Osteocyte (in vitro differentiated cells): Measurements from ENCODE around the gene ZYG11B. TPM values are rescaled to one million over a fixed set of nuclear protein-coding genes. Genes with fewer than 3 reads are reported as not detected.
"Not testable (repeated sequence)": the region's sequence is repeated elsewhere in the genome, so short reads cannot be mapped to it uniquely, and the experiment has no call there.

Source experiments
- DNase-seq: peaks from one replicate; pipeline ENCODE4 v3.0.0; 2021; ENCODE audit warnings: mixed read lengths; ENCODE audit not compliant: unreplicated experiment; ENCODE audit errors: extremely low spot score
- H3K27ac Mint-ChIP-seq: one replicate; pipeline ENCODE4 v1.8.0; 2021; ENCODE audit warnings: mild to moderate bottlenecking, mixed read lengths; ENCODE audit not compliant: unreplicated experiment
- H3K27me3 Mint-ChIP-seq: one replicate; pipeline ENCODE4 v1.8.0; 2021; ENCODE audit warnings: mixed read lengths; ENCODE audit not compliant: unreplicated experiment
- H3K36me3 Mint-ChIP-seq: one replicate; pipeline ENCODE4 v1.8.0; 2021; ENCODE audit warnings: mixed read lengths; ENCODE audit not compliant: unreplicated experiment
- H3K4me1 Mint-ChIP-seq: one replicate; pipeline ENCODE4 v1.8.0; 2021; ENCODE audit warnings: mixed read lengths; ENCODE audit not compliant: unreplicated experiment
- H3K4me3 Mint-ChIP-seq: one replicate; pipeline ENCODE4 v1.8.0; 2021; ENCODE audit warnings: mild to moderate bottlenecking, moderate library complexity, mixed read lengths; ENCODE audit not compliant: unreplicated experiment
- H3K9me3 Mint-ChIP-seq: one replicate; pipeline ENCODE4 v1.8.0; 2021; ENCODE audit warnings: mixed read lengths; ENCODE audit not compliant: unreplicated experiment
- total RNA-seq: library from RNA; stranded (reverse); gene quantifications from 2 replicates; pipeline ENCODE4 v1.2.1, GENCODE V29; 2021
- TF ChIP-seq, protein P1 (sequence below): fragments of 200-600 bp; sonication (generic); IDR thresholded peaks from 2 replicates; pipeline ENCODE4 v1.5.0; 2021; ENCODE audit warnings: antibody characterized with exemption, mild to moderate bottlenecking, moderate library complexity

The ZYG11B gene
- total RNA-seq, 1 donor from 2014 or later, result 34.3 TPM

DNA sequence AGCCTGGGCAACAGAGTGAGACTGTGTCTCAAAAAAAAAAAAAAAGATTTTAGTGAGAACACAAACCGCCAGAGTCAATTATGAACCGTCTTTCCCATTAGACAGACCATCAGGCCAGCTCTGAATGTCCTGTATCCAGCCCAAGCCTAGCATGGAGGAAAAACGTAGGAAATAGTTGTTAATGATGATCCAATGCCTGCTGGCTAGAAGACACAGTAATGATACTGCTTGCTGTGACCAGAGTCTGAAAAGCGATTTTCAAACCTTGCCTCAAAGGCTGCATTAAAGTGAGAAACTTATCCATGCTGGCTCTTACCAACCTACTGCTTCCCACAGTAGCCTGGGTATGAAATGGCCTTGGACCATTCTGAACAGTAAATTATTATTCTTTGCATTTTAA lies 45.1 kb upstream of the ZYG11B start:
- no peak for DNase-seq
- H3K27me3 Mint-ChIP-seq, result no peaks in the 10 kb centered on the region
- no peak overlapping the region for H3K4me3 Mint-ChIP-seq
- TF ChIP-seq, protein P1, sequence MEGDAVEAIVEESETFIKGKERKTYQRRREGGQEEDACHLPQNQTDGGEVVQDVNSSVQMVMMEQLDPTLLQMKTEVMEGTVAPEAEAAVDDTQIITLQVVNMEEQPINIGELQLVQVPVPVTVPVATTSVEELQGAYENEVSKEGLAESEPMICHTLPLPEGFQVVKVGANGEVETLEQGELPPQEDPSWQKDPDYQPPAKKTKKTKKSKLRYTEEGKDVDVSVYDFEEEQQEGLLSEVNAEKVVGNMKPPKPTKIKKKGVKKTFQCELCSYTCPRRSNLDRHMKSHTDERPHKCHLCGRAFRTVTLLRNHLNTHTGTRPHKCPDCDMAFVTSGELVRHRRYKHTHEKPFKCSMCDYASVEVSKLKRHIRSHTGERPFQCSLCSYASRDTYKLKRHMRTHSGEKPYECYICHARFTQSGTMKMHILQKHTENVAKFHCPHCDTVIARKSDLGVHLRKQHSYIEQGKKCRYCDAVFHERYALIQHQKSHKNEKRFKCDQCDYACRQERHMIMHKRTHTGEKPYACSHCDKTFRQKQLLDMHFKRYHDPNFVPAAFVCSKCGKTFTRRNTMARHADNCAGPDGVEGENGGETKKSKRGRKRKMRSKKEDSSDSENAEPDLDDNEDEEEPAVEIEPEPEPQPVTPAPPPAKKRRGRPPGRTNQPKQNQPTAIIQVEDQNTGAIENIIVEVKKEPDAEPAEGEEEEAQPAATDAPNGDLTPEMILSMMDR, result no peak
- H3K4me1 Mint-ChIP-seq, result peaks cover 4% of the 10 kb centered on the region
- peaks cover 3% of the 10 kb centered on the region for H3K36me3 Mint-ChIP-seq
- H3K9me3 Mint-ChIP-seq, result no peaks in the 10 kb centered on the region
- H3K27ac Mint-ChIP-seq, result no peak overlapping the region

DNA sequence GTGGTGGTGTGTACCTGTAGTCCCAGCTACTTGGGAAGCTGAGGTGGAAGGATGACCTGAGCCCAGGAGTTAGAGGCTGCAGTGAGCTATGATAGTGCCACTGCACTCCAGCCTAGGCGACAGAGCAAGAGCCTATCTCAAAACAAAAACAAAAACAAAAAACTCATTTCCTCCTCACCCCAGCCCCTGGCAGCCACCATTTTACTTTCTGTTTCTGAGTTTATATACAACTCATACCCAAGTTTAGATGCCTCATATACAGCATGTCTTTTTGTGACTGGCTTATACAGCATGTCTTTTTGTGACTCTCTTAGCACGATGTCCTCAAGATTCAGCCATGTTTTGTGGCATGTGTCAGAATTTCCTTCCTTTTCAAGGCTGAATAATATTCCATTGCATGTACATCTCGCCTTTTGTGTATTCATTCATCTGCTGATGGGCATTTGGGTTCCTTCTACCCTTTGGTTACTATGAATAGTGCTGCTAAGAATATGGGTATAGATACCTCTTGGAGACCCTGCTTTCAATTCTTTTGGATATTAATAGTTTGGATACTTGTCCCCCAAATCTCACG lies 42.8 kb upstream of the ZYG11B start:
- H3K9me3 Mint-ChIP-seq, result no peaks in the 10 kb centered on the region
- TF ChIP-seq, protein P1, result no peak
- H3K27me3 Mint-ChIP-seq, result no peaks in the 10 kb centered on the region
- no peak for DNase-seq
- H3K36me3 Mint-ChIP-seq, result peaks cover 12% of the 10 kb centered on the region
- no peak overlapping the region for H3K27ac Mint-ChIP-seq
- H3K4me1 Mint-ChIP-seq, result peaks cover 4% of the 10 kb centered on the region
- no peak overlapping the region for H3K4me3 Mint-ChIP-seq

DNA sequence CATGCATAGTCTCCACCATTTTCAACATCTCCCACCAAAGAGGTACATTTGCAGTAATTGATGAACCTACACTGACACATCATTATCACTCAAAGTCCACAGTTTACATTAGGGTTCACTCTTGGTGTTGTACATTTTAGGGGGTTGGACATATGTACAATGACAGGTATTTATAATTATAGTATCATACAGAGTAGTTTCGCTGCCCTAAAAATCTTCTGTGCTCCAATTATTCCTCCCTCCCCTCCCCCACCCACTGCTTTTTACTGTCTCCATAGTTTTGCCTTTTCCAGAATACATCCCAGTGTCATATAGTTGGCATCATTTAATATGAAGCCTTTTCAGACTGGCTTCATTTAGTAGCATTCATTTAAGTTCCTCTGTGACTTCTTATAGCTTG lies 41.7 kb upstream of the ZYG11B start:
- Mint-ChIP-seq H3K4me1 (peaks cover 2% of the 10 kb centered on the region), H3K36me3 (peaks cover 12% of the 10 kb centered on the region), H3K4me3 (no peak overlapping the region), H3K9me3 (no peaks in the 10 kb centered on the region), H3K27me3 (no peaks in the 10 kb centered on the region), H3K27ac (no peak overlapping the region)
- TF ChIP-seq, protein P1, result no peak
- no peak for DNase-seq

DNA sequence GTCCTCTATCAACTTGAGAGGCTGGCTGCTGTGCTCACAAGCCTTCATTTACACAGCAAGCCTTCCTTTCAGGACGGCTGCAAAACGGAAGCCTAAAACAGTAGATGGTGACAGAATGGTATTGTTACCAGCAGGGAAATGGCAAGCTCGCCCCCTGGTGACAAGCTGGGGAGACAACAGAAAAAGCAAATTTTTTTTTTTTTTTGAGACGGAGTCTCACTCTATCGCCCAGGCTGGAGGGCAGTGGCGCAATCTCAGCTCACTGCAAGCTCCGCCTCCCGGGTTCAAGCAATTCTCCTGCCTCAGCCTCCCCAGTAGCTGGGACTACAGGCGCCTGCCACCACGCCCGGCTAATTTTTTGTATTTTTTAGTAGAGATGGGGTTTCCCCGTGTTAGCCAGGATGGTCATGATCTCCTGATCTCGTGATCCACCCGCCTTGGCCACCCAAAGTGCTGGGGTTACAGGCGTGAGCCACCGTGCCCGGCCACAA lies 39.9 kb upstream of the ZYG11B start:
- H3K27ac Mint-ChIP-seq, H3K4me1 Mint-ChIP-seq, H3K9me3 Mint-ChIP-seq, H3K27me3 Mint-ChIP-seq, H3K4me3 Mint-ChIP-seq: not testable (repeated sequence)
- TF ChIP-seq, protein P1, result peak; percentile 85
- H3K36me3 Mint-ChIP-seq, result peaks cover 17% of the 10 kb centered on the region
- DNase-seq, result peak; percentile 88

DNA sequence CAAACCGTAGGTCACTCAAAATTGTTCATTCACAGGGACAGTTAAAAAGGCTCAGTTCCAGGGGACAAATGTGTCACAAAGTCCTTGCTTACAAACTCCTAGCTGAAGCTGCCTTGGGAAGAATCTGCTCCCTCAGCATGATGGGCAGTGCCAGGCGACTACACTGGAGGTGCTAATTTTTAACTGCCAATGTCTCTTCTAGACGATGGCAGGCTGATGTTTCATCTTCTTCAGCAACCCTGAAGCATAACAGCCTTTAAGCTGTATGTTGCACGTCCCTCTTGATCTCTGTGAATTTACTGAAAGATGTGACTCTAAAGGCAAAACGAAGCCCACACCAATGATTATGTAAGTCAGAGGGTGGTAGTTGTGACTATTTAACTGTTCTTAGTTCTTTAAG lies 39.4 kb upstream of the ZYG11B start:
- no peaks in the 10 kb centered on the region for H3K27me3 Mint-ChIP-seq
- DNase-seq, result no peak
- no peaks in the 10 kb centered on the region for H3K9me3 Mint-ChIP-seq
- H3K4me1 Mint-ChIP-seq, result peaks cover 2% of the 10 kb centered on the region
- H3K4me3 Mint-ChIP-seq, result no peak overlapping the region
- peaks cover 19% of the 10 kb centered on the region for H3K36me3 Mint-ChIP-seq
- no peak overlapping the region for H3K27ac Mint-ChIP-seq
- TF ChIP-seq, protein P1, result no peak
